ENCODE measurements around the gene LSM11.

LSM11 gene

GRCh38 chr5:157761690-157762621, 18.4 kb downstream of the LSM11 start:
- FAIRE-seq (peak; percentile 85), DNase-seq (ENCODE audit: insufficient read length, low spot score) (peak; percentile 42)
- TF ChIP-seq CTCF (IDR thresholded peaks at IDR 0.05; ENCODE audit: insufficient read depth, missing control alignments), result peak; percentile 74

- FAIRE-seq, result no peak
- DNase-seq (ENCODE audit: insufficient read length, low spot score), result no peak
- no peak for TF ChIP-seq CTCF (IDR thresholded peaks at IDR 0.05; ENCODE audit: insufficient read depth, missing control alignments)
These were observed 21.0 kb downstream of the LSM11 start for GRCh38 chr5:157764531-157764930.

GRCh38 chr5:157766442-157766841, 22.9 kb downstream of the LSM11 start:
- no peak for TF ChIP-seq CTCF (IDR thresholded peaks at IDR 0.05; ENCODE audit: insufficient read depth, missing control alignments)
- FAIRE-seq (no peak), DNase-seq (ENCODE audit: insufficient read length, low spot score) (no peak)

GRCh38 chr5:157766902-157767301, 23.4 kb downstream of the LSM11 start:
- TF ChIP-seq CTCF (IDR thresholded peaks at IDR 0.05; ENCODE audit: insufficient read depth, missing control alignments), result no peak
- no peak for FAIRE-seq
- DNase-seq (ENCODE audit: insufficient read length, low spot score), result no peak

GRCh38 chr5:157767689-157768088, 24.2 kb downstream of the LSM11 start:
- no peak for DNase-seq (ENCODE audit: insufficient read length, low spot score)
- no peak for FAIRE-seq
- no peak for TF ChIP-seq CTCF (IDR thresholded peaks at IDR 0.05; ENCODE audit: insufficient read depth, missing control alignments)

GRCh38 chr5:157770665-157771064, 27.2 kb downstream of the LSM11 start:
- FAIRE-seq (no peak), DNase-seq (ENCODE audit: insufficient read length, low spot score) (no peak)
- no peak for TF ChIP-seq CTCF (IDR thresholded peaks at IDR 0.05; ENCODE audit: insufficient read depth, missing control alignments)

GRCh38 chr5:157772127-157772526, 28.6 kb downstream of the LSM11 start:
- DNase-seq (ENCODE audit: insufficient read length, low spot score) (no peak), FAIRE-seq (no peak)
- no peak for TF ChIP-seq CTCF (IDR thresholded peaks at IDR 0.05; ENCODE audit: insufficient read depth, missing control alignments)

All from D721Med (cell line).